Head of caudate nucleus (tissue), 42 donors: ENCODE results near the gene WNT3.
"Not testable (repeated sequence)": the region's sequence is repeated elsewhere in the genome, so short reads cannot be mapped to it uniquely, and the experiment has no call there.

Source experiments
- DNase-seq, 42 donors: peaks; one replicate each; pipeline versions ENCODE4 v3.0.0 to v3.0.0-alpha.2; 2020 to 2021; ENCODE audit warnings: mixed read lengths in 7 of 42
- intact Hi-C: fragments of 100-400 bp; cut with DNase I; formaldehyde crosslinking; loops from one replicate; pipeline ENCODE4 v1.15.0; 2022

Gene WNT3

GRCh38 chr17:46840596-46840995, 22.1 kb upstream of the WNT3 start:
- intact Hi-C loops, result loop anchor here (10.0 kb wide), 1 partner anchor 94 kb away; no protein-coding TSS in a partner anchor

GRCh38 chr17:46839211-46839610, 20.7 kb upstream of the WNT3 start:
- no peak for DNase-seq
- intact Hi-C loops, result no loop called here

More at GRCh38 chr17:46840596-46840995, 22.1 kb upstream of the WNT3 start:
- not testable (repeated sequence) for DNase-seq

DNA sequence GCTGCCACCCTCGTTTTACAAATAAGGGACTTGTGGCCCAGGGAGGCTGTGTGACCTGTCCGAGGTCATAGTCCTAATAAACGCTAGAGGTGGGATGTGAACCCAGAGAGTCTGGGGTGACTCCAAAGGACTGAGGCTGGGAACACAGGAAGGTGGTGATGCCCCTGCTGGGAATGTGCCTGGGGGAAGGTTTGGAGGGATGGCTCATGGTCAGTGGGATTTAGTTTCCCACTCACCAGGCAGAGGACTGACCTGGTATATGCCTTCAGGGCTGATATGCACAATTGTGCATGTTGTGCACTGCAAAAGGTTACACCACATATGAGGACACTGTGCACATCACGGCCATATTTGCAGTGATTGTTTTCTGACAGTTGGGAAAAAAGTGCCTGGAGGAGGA, 19.0 kb upstream of the WNT3 start:
- DNase-seq, result no peak
- intact Hi-C loops, result no loop called here

DNA sequence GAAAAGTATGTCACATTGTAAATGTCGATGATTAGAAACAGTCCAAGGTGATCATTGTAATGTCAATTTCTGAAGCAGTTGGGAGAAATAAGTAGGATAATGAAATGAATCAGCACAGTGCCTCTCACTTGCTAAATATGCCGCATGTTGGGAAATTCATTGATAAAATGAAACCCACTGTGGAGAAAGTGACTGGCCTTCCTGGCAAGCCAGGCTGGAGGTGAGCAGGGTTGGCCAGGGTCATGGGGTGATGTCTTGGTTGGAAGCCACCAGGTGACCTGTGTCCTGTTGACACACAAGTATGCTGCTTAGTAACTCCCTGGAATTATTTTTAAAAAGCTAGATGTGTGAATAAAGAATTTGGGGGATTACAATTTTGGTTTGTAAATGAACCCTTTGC, 18.0 kb upstream of the WNT3 start:
- intact Hi-C loops, result no loop called here
- DNase-seq, result no peak

DNA sequence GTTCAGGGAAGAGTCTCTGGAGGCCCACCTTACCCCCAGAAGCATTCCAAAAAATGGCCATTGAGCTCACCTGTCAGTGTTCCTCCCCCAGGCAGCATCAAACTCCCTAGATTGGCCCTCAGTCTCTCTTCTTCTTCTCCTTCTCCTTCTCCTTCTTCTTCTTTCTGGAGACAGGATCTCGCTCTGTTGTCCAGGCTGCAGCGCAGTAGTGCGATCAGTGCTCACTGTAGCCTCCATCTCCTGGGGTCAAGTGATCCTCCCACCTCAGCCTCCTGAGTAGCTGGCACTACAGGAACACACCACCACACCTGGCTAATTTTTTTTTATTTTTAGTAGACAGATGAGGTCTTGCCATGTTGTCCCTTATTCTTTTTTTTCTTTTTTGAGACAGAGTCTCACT, 16.4 kb upstream of the WNT3 start:
- no peak for DNase-seq
- intact Hi-C loops, result loop anchor here (5.0 kb wide), 1 partner anchor 698 kb away; no protein-coding TSS in a partner anchor

DNA sequence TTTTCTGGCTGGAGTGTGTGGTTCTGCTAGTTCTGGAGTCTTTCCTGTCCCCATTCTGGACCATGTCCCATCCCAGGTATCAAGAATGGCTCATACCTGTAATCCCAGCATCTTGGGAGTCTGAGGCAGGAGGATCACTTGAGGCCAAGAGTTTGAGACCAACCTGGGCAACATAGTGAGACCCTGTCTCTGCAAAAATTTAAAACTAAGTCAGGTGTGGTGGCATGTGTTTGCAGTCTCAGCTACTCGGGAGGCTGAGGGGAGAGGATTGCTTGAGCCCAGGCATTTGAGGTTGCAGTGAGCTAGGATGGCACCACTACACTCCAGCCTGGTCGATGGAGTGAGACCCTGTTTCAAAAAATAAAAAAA, 15.3 kb upstream of the WNT3 start:
- intact Hi-C loops, result loop anchor here (5.0 kb wide), 1 partner anchor 697 kb away; no protein-coding TSS in a partner anchor
- DNase-seq, result no peak

- intact Hi-C loops, result loop anchor here (5.0 kb wide), 1 partner anchor 696 kb away; no protein-coding TSS in a partner anchor
These were observed 14.7 kb upstream of the WNT3 start for GRCh38 chr17:46832945-46833839.

DNA sequence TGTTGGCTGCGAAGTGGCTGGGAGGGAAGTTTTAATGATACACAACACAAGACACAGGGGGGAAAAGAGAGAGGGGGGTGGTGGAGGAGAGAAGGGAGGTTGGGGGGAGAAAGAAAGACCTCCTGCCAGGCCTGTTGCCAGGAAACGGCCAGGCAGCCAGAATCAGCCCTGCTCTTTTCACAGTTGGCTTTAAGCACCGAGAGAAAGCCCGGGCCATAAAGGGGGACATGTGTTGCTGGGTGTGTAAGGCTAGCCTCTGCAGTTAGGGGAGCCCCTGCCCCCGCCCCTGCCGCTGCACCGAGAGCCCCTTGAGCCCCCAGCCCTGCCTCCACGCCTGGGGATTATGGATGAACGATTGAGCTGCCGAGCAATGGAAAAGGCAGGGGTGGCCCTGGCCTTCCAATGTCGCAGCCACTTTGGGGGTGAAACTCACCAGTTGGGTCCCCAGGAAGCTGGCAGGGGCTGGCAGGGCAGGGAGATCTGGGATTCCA, 13.9 kb upstream of the WNT3 start:
- DNase-seq, result peak in 3 of 42 donors; percentile 21 to 27 (median 23)
- intact Hi-C loops, result loop anchor here (5.0 kb wide), 1 partner anchor 695 kb away; no protein-coding TSS in a partner anchor

More at GRCh38 chr17:46832945-46833839, 14.7 kb upstream of the WNT3 start:
- DNase-seq, result peak in 19 of 42 donors; percentile 16 to 78 (median 44)

DNA sequence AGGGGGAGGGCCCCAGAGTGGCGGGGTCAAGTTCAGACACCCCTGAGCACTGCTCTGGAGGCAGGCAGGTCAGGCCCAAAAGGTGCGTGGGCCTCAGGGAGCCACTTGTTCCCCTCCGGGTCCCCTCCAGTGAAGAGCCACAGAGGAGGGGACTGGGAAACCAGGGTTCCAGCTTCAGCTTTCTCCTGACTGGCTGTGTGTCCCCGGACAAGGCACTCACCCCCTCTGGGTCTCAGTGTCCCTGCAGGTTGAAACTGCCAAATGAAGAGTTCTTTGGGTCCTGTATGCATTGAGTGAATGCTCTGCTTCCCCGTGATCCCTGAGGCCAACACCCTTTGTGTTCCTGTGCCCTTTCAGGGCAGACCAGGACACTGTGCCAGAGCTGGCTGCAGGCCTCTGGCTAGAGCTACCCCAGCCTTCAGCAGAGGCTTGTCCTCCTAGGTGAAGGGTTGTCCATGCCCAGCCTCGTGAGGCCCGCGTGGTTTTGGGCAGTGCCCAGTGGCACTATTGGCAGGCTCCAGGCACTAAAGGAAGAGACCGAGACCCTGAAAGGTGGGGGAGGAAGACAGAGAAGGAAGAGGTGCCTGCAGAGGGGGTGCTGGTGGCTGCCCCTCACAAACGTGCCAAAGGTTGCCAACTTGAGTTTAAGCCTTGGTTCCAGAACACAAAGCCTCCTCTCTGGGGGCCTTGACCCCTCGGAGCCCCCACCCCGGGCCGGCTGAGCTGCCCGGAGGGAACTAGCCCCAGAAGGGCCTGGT, 13.3 kb upstream of the WNT3 start:
- DNase-seq, result peak in 9 of 42 donors; percentile 9 to 49 (median 32)
- intact Hi-C loops, result loop anchor here (5.0 kb wide), 1 partner anchor 694 kb away; no protein-coding TSS in a partner anchor

- intact Hi-C loops, result no loop called here
These were observed 8.8 kb upstream of the WNT3 start for GRCh38 chr17:46827274-46827673.

DNA sequence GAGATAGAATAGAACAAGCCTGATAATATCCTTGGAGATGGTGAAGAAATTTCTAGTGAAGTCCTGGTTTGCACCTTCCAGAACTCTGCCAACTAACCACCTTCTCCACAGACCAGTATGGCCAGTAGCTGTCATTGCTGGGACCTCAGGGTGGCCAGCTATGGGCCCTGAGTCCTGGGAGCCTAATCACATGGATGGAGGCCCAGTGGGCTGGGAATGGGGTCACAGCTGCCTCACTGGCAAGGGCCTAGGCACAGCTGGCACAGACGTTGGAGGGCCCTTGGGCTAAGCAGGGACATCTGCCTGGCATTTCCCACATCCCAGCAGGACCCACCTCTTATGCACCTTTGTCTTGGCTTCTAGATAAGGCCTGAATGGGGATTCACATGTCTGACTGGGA, 7.6 kb upstream of the WNT3 start:
- intact Hi-C loops, result no loop called here

More at GRCh38 chr17:46827274-46827673, 8.8 kb upstream of the WNT3 start:
- no peak for DNase-seq

GRCh38 chr17:46823657-46824056, 5.2 kb upstream of the WNT3 start:
- intact Hi-C loops, result no loop called here
- no peak for DNase-seq

More for the DNA sequence above, 7.6 kb upstream of the WNT3 start:
- no peak for DNase-seq

DNA sequence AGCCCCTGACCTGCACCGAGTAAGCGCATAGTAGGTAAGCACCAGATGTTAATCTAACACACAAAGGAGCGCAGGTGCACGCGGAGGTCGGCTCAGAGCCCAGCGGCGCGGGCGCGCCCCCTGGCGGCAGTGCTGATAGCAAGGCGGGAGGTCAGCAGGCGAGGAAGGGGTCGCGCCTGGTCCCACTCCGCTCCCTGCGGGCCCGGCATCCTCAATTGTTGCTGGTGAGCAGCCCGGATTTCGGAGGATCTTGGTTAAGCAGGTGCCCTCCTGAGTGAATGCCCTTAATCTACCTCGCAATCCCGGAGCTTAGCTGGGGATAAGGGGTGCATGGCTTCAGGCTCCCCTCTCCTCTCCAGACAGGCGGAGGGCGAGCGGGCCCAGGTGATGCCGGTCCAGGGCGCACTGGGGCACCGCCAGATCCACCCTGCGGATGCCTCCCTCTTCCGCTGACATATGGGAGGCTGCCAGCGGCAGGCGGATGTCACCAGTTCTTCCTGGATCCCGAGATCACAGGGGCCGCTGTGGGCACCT, 4.0 kb upstream of the WNT3 start:
- peak in 3 of 42 donors; percentile 20 to 45 (median 25) for DNase-seq
- intact Hi-C loops, result no loop called here

DNA sequence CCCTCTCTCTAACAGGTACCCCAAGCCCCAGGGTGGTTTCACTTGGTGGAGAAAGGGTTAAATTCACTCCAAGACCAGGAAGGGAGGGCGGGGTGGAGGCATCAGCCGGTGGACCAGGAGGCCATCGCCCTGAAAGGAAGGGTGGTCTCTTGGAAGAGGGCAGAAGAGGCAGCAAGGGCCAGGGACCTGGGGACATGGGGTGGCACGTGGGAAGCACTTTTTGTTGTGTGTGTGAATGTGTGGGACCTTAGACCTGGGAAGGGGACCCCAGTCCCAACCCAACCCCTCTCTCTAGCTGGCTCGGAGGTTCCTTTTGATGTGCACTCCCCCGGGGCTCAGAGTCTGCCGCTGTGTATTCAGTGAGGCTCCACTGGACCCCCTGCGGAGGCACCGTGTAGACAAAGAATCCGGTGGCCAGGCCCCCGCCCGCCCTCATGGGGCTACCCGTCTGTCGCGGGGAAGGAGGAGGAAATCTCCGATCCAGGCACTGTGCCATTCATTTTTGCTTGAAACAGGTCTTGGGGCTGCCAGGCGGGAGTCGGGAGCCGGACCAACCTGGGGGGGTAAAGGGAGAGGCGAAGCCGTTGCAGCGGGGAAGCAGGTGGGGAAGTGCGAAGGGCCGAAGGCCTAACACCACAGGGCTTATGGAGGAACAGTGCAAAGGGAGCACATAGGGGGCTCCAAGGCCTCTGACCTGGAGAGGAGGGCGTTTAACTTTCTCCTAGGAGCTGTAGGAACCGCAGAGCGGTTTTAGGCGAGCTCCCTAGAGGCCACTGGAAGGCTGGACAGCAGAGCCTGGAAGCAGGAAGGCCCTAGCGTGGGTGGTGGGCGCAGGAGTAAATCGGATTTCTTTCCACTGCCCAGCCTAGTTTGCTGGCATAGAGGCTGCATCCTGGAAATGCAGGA, 3.2 kb upstream of the WNT3 start:
- intact Hi-C loops, result no loop called here

GRCh38 chr17:46820592-46821450, 2.3 kb upstream of the WNT3 start:
- intact Hi-C loops, result no loop called here
- DNase-seq, result no peak

More for the DNA sequence above, 3.2 kb upstream of the WNT3 start:
- no peak for DNase-seq

DNA sequence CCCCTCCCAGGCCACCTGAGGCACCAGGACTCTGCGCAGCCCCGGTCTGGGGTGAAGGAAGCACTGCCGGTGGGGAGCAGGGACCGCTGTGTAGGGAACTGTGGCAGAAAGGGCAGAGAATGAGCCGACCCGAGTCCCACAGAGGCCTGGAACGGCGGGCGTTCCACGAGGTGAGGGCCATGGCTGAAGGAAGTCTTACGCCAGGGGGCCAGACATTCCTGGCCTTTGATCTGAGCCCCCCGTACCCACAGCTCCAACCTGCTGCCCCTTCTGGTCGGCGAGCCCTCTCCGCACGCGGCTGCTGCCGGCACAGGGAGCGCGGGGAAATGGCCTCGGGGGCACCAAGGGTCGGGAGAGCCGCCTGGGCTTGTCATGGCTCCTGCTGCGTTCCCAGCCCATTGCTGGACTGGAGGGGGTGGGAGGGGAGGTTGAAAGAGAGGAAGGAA, 1.4 kb upstream of the WNT3 start:
- intact Hi-C loops, result no loop called here
- no peak for DNase-seq
